ENCODE results near the gene NELL1.

Gene NELL1

GRCh38 chr11:20715464-20715863 lies 46.1 kb downstream of the NELL1 start:
- DNase-seq (no peak), ATAC-seq (no peak)
- Mint-ChIP-seq H3K4me1 (no peaks in the 10 kb centered on the region), H3K27me3 (no peaks in the 10 kb centered on the region), H3K27ac (no peak overlapping the region), H3K4me3 (no peak overlapping the region), H3K9me3 (peaks cover 1 to 5% of the 10 kb centered on the region in 2 donors)

DNA sequence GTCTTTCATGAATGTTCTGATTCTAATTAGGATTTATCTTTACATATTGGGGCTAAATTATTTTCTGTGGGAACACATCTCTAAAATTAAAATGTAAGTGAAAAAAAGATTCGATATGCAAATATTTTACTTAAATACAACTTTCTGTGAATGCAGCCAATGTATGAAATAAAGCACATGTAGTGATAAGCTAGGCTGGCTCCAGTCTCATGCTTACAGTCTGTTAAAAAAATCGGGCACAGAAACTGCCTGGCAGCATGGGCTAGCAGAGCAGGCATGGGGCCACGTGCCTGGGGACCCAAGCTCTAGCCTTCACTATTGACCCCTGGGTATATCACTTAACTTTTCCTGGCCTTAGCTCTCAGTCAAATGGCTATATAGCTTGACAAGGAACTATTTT lies 46.5 kb downstream of the NELL1 start:
- no peak for ATAC-seq
- DNase-seq = no peak
- H3K4me1 Mint-ChIP-seq = no peaks in the 10 kb centered on the region
- H3K27ac Mint-ChIP-seq = no peak overlapping the region
- H3K27me3 Mint-ChIP-seq = no peaks in the 10 kb centered on the region
- peaks cover 4 to 5% of the 10 kb centered on the region in 2 donors for H3K9me3 Mint-ChIP-seq
- no peak overlapping the region for H3K4me3 Mint-ChIP-seq

DNA sequence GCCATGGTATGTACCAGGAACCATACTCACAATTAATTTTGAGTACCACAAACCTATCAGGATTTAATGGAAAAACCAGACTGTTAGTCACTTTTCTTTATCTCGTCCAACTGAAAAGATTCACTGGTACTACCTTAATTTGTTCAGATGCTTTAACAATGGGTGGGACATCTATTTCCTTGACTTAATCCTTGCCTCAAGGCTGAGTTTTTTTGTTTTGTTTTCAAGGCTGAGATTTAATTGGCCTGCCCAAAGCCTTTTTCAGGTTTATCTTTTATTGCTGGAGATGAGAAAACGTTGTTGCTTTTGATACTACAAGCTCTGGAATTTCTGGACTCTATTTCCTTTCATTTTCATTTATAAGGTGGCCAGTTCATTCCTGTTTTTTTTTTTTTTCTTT lies 50.4 kb downstream of the NELL1 start:
- Mint-ChIP-seq H3K27me3 (no peaks in the 10 kb centered on the region), H3K27ac (no peak overlapping the region), H3K4me1 (no peaks in the 10 kb centered on the region), H3K9me3 (peaks cover 4 to 8% of the 10 kb centered on the region in 2 donors), H3K4me3 (no peak overlapping the region)
- DNase-seq (no peak), ATAC-seq (no peak)

- Mint-ChIP-seq H3K4me3 (no peak overlapping the region), H3K9me3 (peaks cover 4 to 17% of the 10 kb centered on the region in 2 donors), H3K27ac (no peak overlapping the region), H3K4me1 (no peaks in the 10 kb centered on the region), H3K27me3 (no peaks in the 10 kb centered on the region)
- DNase-seq (no peak), ATAC-seq (no peak)
Measured at GRCh38 chr11:20723366-20723765, 54.0 kb downstream of the NELL1 start.

DNA sequence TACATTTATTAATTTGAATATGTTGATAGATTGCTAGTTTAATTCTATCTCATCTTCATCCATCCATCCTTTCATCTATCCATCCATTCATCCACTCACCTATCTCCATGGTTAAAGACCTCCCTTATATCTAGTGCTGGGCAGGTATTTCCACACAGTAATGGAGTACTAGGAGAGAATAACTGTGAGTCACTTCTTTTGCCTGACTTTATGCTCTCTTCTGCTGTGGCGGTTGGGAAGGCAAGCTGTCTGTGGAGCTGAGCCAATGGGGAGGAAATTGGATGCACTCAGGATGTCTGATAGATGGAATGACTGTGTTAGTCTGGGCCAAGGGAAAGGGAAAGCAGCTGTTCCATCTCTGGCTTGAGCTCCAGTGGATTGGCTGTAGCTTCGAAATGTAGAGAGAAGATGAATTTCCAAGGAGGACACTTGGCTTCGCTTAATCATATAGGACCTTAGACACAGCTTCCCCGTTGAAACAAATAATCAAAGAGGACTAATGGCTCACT lies 60.3 kb downstream of the NELL1 start:
- Mint-ChIP-seq H3K9me3 (peaks cover 0 to 16% of the 10 kb centered on the region in 2 donors), H3K4me3 (no peak overlapping the region), H3K27me3 (no peaks in the 10 kb centered on the region), H3K4me1 (no peaks in the 10 kb centered on the region), H3K27ac (no peak overlapping the region)
- ATAC-seq = no peak
- DNase-seq = no peak

DNA sequence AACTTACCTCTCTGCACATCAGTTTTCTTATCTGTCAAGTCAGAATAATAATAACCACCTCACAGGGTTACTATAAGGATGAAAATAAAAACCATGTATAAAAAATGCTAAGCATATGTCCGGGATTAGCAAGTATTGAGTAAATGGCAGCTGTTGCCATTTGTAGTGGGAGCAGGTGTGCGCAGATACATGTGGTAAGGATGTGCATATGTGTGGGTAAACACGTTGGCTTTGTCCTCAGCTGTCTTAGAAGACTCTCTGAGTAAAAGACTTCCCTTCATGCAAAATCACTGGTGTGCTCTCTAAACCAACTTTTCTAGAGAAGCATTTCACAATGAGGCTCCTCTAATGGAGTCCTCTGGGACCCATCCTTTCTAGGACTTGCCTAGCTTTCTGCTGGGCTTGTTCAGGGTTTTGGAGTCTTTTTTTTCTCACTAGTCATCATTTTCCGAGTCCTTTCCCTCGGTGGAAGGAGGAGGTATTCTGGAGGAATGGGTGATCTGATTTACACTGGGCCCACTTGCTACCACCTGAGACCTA lies 62.4 kb downstream of the NELL1 start:
- DNase-seq = no peak
- H3K27me3 Mint-ChIP-seq = no peaks in the 10 kb centered on the region
- H3K4me1 Mint-ChIP-seq = no peaks in the 10 kb centered on the region
- no peak overlapping the region for H3K4me3 Mint-ChIP-seq
- H3K9me3 Mint-ChIP-seq = peaks cover 0 to 12% of the 10 kb centered on the region in 2 donors
- ATAC-seq = no peak
- H3K27ac Mint-ChIP-seq = no peak overlapping the region

DNA sequence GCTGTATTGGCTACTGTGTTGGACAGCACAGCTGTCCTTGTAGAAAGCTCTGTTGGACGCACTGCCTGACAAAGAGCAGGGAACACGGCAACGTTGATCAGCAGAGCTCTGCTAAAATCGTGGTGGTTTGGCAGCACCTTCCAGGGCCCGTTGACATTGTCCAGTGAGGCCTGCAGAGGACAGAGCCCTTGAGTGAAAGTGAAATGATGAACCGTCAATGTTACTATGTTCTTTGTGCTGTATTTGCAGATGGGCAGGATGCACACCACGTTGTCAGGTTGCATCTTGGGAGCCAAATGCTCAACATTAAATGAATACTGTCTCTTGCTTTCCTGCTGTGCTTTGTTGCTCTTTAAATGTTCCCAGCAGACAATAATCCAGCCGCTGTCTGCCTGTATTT lies 69.7 kb downstream of the NELL1 start:
- ATAC-seq = no peak
- H3K27me3 Mint-ChIP-seq = peaks cover 7% of the 10 kb centered on the region
- no peak overlapping the region for H3K4me3 Mint-ChIP-seq
- H3K4me1 Mint-ChIP-seq = no peaks in the 10 kb centered on the region
- peaks cover 0 to 10% of the 10 kb centered on the region in 2 donors for H3K9me3 Mint-ChIP-seq
- no peak for DNase-seq
- no peak overlapping the region for H3K27ac Mint-ChIP-seq

DNA sequence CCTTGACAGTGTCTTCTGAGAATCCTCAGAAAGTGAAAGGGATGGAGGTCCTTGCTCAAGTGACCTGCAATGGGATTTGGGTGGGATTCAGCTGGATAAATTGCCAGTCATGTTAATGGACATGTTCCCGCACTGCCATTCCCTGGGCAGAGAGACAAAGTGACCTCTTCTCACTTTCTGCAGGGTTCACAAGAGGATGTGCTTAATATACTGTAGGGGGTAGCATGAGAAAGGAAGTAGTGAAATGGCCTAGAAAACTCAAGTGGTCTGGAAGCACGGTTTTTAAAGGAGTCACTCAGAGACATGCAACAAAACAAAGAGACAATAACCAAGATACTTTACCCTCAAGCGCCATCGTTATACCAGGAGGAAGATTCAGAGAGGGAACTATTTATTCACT lies 70.2 kb downstream of the NELL1 start:
- H3K27ac Mint-ChIP-seq = no peak overlapping the region
- H3K4me3 Mint-ChIP-seq = no peak overlapping the region
- no peaks in the 10 kb centered on the region for H3K4me1 Mint-ChIP-seq
- H3K9me3 Mint-ChIP-seq = peaks cover 0 to 10% of the 10 kb centered on the region in 2 donors
- ATAC-seq (no peak), DNase-seq (no peak)
- H3K27me3 Mint-ChIP-seq = peaks cover 7% of the 10 kb centered on the region

GRCh38 chr11:20754933-20755332 lies 85.5 kb downstream of the NELL1 start:
- peaks cover 4 to 6% of the 10 kb centered on the region in 2 donors for H3K9me3 Mint-ChIP-seq
- H3K27ac Mint-ChIP-seq = no peak overlapping the region
- ATAC-seq (no peak), DNase-seq (no peak)
- no peaks in the 10 kb centered on the region for H3K4me1 Mint-ChIP-seq
- no peaks in the 10 kb centered on the region for H3K27me3 Mint-ChIP-seq
- no peak overlapping the region for H3K4me3 Mint-ChIP-seq

DNA sequence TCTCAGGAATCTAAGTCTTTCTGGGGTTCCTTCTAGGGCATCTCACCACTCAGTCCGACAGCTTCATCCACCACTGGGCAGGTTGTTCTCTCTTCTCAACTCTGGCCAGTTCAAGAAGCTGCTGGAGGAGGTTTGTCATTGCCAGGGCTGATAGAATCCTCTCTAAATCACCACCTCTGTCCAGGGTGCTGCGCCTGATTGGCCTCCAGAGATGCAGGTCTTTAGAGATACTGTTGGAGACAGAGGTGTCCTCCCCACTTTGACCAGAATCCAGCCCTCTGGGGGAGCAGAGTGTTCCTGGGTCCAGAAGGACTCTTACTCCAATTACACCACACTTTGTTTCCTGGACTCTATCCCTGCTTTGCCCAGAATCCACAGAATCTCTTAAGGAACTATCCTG lies 90.2 kb downstream of the NELL1 start:
- DNase-seq (no peak), ATAC-seq (no peak)
- no peaks in the 10 kb centered on the region for H3K4me1 Mint-ChIP-seq
- no peak overlapping the region for H3K4me3 Mint-ChIP-seq
- H3K27me3 Mint-ChIP-seq = no peaks in the 10 kb centered on the region
- no peak overlapping the region for H3K27ac Mint-ChIP-seq
- H3K9me3 Mint-ChIP-seq = peaks cover 4 to 12% of the 10 kb centered on the region in 2 donors

DNA sequence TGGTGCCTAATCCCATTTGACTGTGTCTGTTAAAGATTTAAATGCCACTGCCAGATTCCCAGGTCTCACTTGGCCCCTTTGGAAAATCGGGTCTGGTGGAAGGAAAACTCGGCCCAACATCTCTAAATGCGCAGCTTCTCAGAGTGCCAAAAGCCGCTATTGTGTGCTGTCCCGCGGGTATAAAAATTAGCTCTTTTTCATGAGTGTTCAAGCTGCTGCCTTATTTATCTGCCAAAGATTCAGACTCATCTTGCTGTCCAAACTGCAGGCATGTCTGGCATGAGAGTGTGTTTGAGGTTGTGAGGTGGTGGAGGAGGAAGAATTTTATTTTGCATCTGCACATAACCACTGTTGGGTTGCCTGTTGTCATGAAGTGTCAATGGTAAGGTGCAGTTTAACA lies 91.4 kb downstream of the NELL1 start:
- H3K4me3 Mint-ChIP-seq = no peak overlapping the region
- DNase-seq = no peak
- H3K4me1 Mint-ChIP-seq = no peaks in the 10 kb centered on the region
- no peak overlapping the region for H3K27ac Mint-ChIP-seq
- no peak for ATAC-seq
- H3K27me3 Mint-ChIP-seq = no peaks in the 10 kb centered on the region
- peaks cover 4 to 19% of the 10 kb centered on the region in 2 donors for H3K9me3 Mint-ChIP-seq

DNA sequence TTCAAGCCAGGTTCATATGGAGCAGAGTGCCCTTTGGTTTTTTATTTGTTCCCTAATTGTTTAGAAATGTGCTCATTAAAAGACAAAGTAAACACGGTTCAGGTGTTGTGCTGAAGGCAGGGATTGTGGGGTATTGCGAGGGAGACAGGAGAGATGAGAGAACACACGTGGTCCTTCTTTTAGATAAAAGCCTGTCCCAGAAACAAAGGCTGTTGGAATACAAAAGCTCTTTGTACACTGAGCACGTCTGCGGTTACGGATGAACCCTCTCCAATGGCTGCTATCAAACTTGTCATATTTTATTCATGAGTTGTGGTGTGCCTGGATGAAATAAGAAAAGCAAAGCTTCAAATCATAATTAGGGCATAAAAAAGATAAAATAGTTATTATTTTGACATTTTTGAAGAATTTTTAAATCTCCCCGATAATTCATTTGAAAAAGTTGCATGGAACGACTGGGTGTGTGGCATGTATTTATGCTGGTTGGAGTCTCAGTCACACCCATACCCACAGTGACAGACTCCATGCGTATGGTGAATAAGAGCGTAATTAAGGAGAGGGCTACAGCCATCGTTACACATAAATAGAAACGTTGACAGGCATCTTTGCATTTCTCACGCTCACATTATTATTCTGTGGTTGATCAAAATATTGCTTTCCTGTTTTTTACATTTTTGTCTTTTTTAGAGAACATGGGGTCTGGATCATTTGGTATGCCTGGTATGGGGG lies 92.9 kb downstream of the NELL1 start:
- H3K9me3 Mint-ChIP-seq = peaks cover 3 to 19% of the 10 kb centered on the region in 2 donors
- no peak overlapping the region for H3K4me3 Mint-ChIP-seq
- DNase-seq = no peak

GRCh38 chr11:20762980-20763379 lies 93.6 kb downstream of the NELL1 start:
- Mint-ChIP-seq H3K27me3 (no peaks in the 10 kb centered on the region), H3K4me3 (no peak overlapping the region), H3K9me3 (peaks cover 0 to 19% of the 10 kb centered on the region in 2 donors), H3K4me1 (no peaks in the 10 kb centered on the region), H3K27ac (no peak overlapping the region)
- ATAC-seq (no peak), DNase-seq (no peak)

More for the DNA sequence above, 92.9 kb downstream of the NELL1 start:
- H3K4me1 Mint-ChIP-seq = no peaks in the 10 kb centered on the region
- H3K27ac Mint-ChIP-seq = no peak overlapping the region
- no peak for ATAC-seq
- no peaks in the 10 kb centered on the region for H3K27me3 Mint-ChIP-seq

DNA sequence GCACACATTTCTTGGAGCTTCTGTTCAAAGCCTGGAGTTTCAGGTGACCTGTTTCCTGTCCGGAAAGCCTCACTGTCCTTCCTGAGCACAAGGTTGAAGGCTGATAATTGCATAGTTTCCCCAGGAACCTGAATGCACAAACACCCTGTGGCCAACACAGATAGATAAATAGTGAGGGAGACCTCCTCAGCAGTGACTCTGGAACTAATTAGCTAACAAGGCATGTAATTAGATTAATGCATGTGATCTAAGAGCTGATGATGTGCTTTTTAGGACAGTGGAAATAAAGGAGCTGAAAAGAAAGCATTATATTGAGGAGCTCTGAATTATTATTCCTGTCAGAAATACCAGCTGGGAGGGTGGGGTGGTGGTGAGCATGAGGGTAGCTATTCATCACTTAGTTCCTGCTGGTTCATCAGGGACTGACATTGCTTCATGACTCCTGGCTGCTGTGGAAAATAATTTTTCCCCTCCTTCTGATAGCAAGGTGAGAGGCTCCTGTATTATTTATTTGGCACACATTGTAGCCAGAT lies 101.1 kb downstream of the NELL1 start:
- no peak for DNase-seq
- Mint-ChIP-seq H3K4me3 (no peak overlapping the region), H3K27ac (no peak overlapping the region), H3K4me1 (no peaks in the 10 kb centered on the region), H3K27me3 (no peaks in the 10 kb centered on the region), H3K9me3 (peaks cover 0 to 3% of the 10 kb centered on the region in 2 donors)
- no peak for ATAC-seq

DNA sequence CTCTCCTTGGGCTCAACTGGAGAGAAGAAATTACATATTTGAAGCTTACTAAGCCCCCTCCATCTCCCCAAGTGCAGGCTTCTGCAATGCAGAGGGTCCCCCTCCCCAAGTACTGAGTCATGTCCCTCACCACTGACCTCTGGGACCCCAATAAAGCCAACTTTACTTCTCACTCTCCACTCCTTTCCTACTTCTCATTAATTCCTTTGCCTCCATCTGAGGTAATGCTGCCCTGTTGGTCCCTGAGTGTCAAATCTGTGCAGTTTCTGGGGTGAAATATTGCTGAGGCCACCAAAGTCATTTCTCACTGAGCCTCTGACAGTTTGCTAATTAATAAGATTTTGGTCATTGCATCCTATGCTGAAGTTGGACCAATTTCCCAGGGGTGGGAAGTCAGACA lies 101.6 kb downstream of the NELL1 start:
- no peaks in the 10 kb centered on the region for H3K27me3 Mint-ChIP-seq
- no peak for ATAC-seq
- no peak overlapping the region for H3K27ac Mint-ChIP-seq
- no peaks in the 10 kb centered on the region for H3K4me1 Mint-ChIP-seq
- H3K4me3 Mint-ChIP-seq = no peak overlapping the region
- no peak for DNase-seq
- no peaks in the 10 kb centered on the region for H3K9me3 Mint-ChIP-seq

GRCh38 chr11:20771681-20772080 lies 102.3 kb downstream of the NELL1 start:
- H3K4me3 Mint-ChIP-seq = no peak overlapping the region
- no peak overlapping the region for H3K27ac Mint-ChIP-seq
- H3K27me3 Mint-ChIP-seq = no peaks in the 10 kb centered on the region
- no peaks in the 10 kb centered on the region for H3K4me1 Mint-ChIP-seq
- no peak for ATAC-seq
- no peak for DNase-seq
- H3K9me3 Mint-ChIP-seq = no peaks in the 10 kb centered on the region
